ENCODE data around the gene FEM1A. TPM values are rescaled to one million over a fixed set of nuclear protein-coding genes. Genes with fewer than 3 reads are reported as not detected.

Gene FEM1A
- total and polyA plus RNA-seq, 2 of the 13 experiments (the other 11 are each of a cell fraction or from before 2014, with no cell fraction given): 3.2 to 10.8 TPM

- TF ChIP-seq, protein P1, sequence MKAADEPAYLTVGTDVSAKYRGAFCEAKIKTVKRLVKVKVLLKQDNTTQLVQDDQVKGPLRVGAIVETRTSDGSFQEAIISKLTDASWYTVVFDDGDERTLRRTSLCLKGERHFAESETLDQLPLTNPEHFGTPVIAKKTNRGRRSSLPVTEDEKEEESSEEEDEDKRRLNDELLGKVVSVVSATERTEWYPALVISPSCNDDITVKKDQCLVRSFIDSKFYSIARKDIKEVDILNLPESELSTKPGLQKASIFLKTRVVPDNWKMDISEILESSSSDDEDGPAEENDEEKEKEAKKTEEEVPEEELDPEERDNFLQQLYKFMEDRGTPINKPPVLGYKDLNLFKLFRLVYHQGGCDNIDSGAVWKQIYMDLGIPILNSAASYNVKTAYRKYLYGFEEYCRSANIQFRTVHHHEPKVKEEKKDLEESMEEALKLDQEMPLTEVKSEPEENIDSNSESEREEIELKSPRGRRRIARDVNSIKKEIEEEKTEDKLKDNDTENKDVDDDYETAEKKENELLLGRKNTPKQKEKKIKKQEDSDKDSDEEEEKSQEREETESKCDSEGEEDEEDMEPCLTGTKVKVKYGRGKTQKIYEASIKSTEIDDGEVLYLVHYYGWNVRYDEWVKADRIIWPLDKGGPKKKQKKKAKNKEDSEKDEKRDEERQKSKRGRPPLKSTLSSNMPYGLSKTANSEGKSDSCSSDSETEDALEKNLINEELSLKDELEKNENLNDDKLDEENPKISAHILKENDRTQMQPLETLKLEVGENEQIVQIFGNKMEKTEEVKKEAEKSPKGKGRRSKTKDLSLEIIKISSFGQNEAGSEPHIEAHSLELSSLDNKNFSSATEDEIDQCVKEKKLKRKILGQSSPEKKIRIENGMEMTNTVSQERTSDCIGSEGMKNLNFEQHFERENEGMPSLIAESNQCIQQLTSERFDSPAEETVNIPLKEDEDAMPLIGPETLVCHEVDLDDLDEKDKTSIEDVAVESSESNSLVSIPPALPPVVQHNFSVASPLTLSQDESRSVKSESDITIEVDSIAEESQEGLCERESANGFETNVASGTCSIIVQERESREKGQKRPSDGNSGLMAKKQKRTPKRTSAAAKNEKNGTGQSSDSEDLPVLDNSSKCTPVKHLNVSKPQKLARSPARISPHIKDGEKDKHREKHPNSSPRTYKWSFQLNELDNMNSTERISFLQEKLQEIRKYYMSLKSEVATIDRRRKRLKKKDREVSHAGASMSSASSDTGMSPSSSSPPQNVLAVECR (CRISPR knock-in tag; IDR thresholded peaks at IDR 0.05; ENCODE audit: borderline replicate concordance): peak; percentile 77; the same call in 1 of the 2 replicates
- no peak for TF ChIP-seq TCF12 (IDR thresholded peaks at IDR 0.05)
- TF ChIP-seq TCF12 (CRISPR knock-in tag; IDR thresholded peaks at IDR 0.05): 0 out of 2 replicates have a peak, but pooled peaks have one; percentile 41
- peak; percentile 60; the same call in 1 of the 2 replicates for TF ChIP-seq FOXC1 (CRISPR knock-in tag; IDR thresholded peaks at IDR 0.05; ENCODE audit: borderline replicate concordance)
- peak; percentile 74; the same call in 1 of the 2 replicates for TF ChIP-seq ZNF572 (CRISPR knock-in tag; IDR thresholded peaks at IDR 0.05)
- no peak for TF ChIP-seq ZNF737 (CRISPR knock-in tag; IDR thresholded peaks at IDR 0.05; ENCODE audit: borderline replicate concordance)
- peak; percentile 23; the same call in 1 of the 2 replicates for TF ChIP-seq ARID5B (CRISPR knock-in tag; IDR thresholded peaks at IDR 0.05)
- TF ChIP-seq HNF1B (CRISPR knock-in tag; IDR thresholded peaks at IDR 0.05): peak; percentile 90
- TF ChIP-seq ZFP82 (CRISPR knock-in tag; IDR thresholded peaks at IDR 0.05; ENCODE audit: borderline replicate concordance): peak; percentile 43; the same call in 1 of the 2 replicates
- TF ChIP-seq IRF2 (CRISPR knock-in tag; IDR thresholded peaks at IDR 0.05): peak; percentile 74; the same call in 1 of the 2 replicates
- TF ChIP-seq SIN3B (IDR thresholded peaks at IDR 0.05; ENCODE audit: low read length): peak; percentile 83
- TF ChIP-seq ZSCAN31 (CRISPR knock-in tag; IDR thresholded peaks at IDR 0.05; ENCODE audit: low read depth): no peak
- 0 out of 2 replicates have a peak, but pooled peaks have one; percentile 6 for TF ChIP-seq ZBTB33 (CRISPR knock-in tag; IDR thresholded peaks at IDR 0.05)
- TF ChIP-seq ZNF891 (CRISPR knock-in tag; IDR thresholded peaks at IDR 0.05): no peak; the same call in 1 of the 2 replicates
- peak; percentile 97 for TF ChIP-seq ZNF143 (CRISPR knock-in tag; IDR thresholded peaks at IDR 0.05)
- no peak for TF ChIP-seq MAFG (CRISPR knock-in tag; IDR thresholded peaks at IDR 0.05)
Observed at GRCh38 chr19:4791183-4792018, at the start of gene FEM1A (continued).
